Stomach (tissue), 4 donors: ENCODE data around the gene ODC1.
A peak's percentile ranks its signal among the peaks of the same experiment; 100 is the strongest.

Experiments
- EP300 ChIP-seq: sonication (generic); formaldehyde crosslinking; IDR thresholded peaks from one replicate; pipeline ENCODE4 v1.6.1; 2017; ENCODE audit warnings: antibody characterized with exemption
- POLR2A ChIP-seq, 4 donors: fragments of 450-650 bp; IDR thresholded peaks; one replicate each; pipeline ENCODE4 v1.6.1; 2016; ENCODE audit warnings: antibody characterized with exemption in 4 of 4, control low read depth in 2 of 4, mild to moderate bottlenecking in 1 of 4, moderate library complexity in 1 of 4
- POLR2AphosphoS5 ChIP-seq, 3 donors: sonication (generic); formaldehyde crosslinking; IDR thresholded peaks; one replicate each; pipeline ENCODE4 v1.6.1; 2016; ENCODE audit warnings: antibody characterized with exemption in 3 of 3
- TF ChIP-seq, protein P1 (sequence below), 7 experiments: fragments of 450-650 bp in 4 of 7; fragments of 200-600 bp in 3 of 7; sonication (generic) in 3 of 7; IDR thresholded peaks; one replicate each; pipeline ENCODE4 v1.5.1; 2016 to 2019; ENCODE audit warnings: antibody characterized with exemption in 7 of 7, control low read depth in 2 of 7, mild to moderate bottlenecking in 1 of 7

GRCh38 chr2:10449838-10450691 lies 1.9 kb upstream of the ODC1 start:
- TF ChIP-seq, protein P1, sequence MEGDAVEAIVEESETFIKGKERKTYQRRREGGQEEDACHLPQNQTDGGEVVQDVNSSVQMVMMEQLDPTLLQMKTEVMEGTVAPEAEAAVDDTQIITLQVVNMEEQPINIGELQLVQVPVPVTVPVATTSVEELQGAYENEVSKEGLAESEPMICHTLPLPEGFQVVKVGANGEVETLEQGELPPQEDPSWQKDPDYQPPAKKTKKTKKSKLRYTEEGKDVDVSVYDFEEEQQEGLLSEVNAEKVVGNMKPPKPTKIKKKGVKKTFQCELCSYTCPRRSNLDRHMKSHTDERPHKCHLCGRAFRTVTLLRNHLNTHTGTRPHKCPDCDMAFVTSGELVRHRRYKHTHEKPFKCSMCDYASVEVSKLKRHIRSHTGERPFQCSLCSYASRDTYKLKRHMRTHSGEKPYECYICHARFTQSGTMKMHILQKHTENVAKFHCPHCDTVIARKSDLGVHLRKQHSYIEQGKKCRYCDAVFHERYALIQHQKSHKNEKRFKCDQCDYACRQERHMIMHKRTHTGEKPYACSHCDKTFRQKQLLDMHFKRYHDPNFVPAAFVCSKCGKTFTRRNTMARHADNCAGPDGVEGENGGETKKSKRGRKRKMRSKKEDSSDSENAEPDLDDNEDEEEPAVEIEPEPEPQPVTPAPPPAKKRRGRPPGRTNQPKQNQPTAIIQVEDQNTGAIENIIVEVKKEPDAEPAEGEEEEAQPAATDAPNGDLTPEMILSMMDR (IDR thresholded peaks at IDR 0.05), result no peak
- TF ChIP-seq POLR2AphosphoS5 (IDR thresholded peaks at IDR 0.05) (peak in 2 of 3 donors; percentile 48 to 65), POLR2A (IDR thresholded peaks at IDR 0.05) (no peak), EP300 (no peak)
